RKO (cell line): ENCODE data around the gene TUFM.
"Not testable (repeated sequence)": the region's sequence is repeated elsewhere in the genome, so short reads cannot be mapped to it uniquely, and the experiment has no call there.

Source experiments
- DNase-seq: peaks from one replicate; pipeline ENCODE4 v3.0.0-alpha.2; 2016; ENCODE audit warnings: low spot score

TUFM gene

GRCh38 chr16:28846080-28846932 lies at the start of gene TUFM:
Gene TUFM, minus strand, starts transcription at chr16:28846348. Its CDS starts 79 bp downstream, at chr16:28846269.
- DNase-seq: peak; percentile 99

- DNase-seq: no peak
These were observed 49.5 kb upstream of the TUFM start for GRCh38 chr16:28895609-28896008.

DNA sequence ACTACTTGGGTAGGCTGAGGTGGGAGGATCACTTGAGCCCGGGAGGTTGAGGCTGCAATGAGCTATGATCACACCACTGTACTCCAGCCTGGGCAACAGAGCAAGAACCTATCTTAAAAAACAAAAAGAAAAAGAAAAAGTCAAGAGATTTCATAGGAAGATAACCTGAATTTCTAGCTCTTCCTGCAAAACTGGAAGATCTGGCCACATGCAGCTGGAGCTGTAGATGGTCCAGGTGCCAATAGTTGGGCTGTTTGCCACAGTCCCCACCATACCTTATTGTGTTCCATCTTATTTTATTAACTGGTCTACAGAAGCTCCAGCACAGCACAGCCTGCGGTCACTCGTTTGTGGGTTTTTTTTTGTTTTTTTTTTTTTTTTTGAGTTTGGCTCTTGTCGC lies 47.1 kb upstream of the TUFM start:
- DNase-seq: no peak

- DNase-seq: no peak
These were observed 46.1 kb upstream of the TUFM start for GRCh38 chr16:28891964-28892890.

- not testable (repeated sequence) for DNase-seq
These were observed 44.2 kb upstream of the TUFM start for GRCh38 chr16:28890355-28890754.

DNA sequence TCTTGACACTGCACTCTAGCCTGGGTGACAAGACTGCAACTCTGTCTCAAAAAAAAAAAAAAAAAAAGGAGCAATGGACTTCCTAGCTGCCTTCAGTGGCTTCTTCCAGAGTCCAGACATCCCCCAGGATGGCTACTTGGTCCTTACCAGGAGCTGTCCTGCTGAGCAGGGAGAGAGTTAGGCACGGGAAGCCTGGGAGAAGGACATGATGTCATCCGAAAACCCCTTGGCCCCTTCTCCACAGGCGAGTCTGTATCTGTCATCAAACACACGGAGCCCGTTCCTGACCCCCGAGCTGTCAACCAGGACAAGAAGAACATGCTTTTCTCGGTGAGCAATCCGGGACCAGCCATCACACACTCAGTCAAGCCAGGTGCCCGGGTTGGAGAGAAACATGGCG lies 40.8 kb upstream of the TUFM start:
- no peak for DNase-seq

DNA sequence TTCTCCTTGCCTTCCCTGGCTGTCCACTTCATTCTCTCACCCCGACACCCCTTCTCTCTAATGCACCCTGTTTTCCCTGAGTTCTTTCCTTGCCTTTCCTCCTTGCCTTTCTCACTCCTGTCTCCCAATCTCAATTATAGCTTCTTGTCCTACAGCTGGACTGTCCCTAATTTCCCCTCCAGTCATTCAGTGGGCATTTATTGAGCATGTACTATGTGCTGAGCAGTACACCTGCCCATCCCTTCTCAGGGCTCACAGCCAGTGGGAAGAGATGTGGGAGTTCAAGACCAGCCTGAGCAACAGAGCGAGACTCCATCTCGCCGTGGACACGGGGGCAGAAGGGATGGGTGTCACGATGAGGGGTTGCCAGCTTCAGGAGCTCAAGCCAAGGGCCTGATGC lies 37.9 kb upstream of the TUFM start:
- no peak for DNase-seq

GRCh38 chr16:28883221-28883996 lies 37.3 kb upstream of the TUFM start:
- no peak for DNase-seq

- no peak for DNase-seq
These were observed 36.5 kb upstream of the TUFM start for GRCh38 chr16:28882551-28883160.

DNA sequence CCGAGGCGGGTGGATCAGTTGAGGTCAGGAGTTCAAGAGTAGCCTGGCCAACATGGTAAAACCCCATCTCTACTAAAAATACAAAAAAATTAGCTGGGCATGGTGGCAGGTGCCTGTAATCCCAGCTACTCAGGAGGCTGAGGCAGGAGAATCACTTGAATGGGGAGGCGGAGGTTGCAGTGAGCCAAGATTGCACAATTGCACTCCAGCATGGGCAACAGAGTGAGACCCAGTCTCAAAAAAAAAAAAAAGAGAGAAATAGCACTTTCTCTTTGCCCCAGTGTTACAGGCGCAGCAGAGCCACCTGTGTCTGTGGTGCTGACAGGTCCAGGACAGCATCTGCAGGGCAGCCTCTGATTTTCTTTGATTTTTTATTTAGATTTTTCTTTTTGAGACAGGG lies 35.4 kb upstream of the TUFM start:
- not testable (repeated sequence) for DNase-seq

DNA sequence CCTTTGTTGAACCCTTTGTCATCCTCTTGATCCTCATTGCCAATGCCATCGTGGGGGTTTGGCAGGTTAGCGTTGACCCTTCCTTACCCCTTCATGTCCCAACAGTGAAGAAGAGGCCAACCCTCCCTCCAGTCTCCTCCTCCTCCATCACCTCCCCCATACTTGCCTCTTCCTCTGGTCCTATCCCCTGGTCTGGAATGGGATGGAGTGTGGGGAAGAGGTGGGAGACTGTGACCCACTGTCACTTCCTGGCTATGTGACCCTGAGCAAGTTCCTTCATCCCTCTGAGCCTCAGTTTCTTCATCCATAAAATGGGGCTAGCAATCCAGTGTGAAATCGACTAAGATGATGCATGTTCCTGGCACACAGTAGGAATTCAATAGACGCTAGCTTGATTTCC lies 34.8 kb upstream of the TUFM start:
- no peak for DNase-seq

GRCh38 chr16:28880589-28880915 lies 34.4 kb upstream of the TUFM start:
- no peak for DNase-seq

GRCh38 chr16:28879841-28880588 lies 33.9 kb upstream of the TUFM start:
- DNase-seq: peak; percentile 78

DNA sequence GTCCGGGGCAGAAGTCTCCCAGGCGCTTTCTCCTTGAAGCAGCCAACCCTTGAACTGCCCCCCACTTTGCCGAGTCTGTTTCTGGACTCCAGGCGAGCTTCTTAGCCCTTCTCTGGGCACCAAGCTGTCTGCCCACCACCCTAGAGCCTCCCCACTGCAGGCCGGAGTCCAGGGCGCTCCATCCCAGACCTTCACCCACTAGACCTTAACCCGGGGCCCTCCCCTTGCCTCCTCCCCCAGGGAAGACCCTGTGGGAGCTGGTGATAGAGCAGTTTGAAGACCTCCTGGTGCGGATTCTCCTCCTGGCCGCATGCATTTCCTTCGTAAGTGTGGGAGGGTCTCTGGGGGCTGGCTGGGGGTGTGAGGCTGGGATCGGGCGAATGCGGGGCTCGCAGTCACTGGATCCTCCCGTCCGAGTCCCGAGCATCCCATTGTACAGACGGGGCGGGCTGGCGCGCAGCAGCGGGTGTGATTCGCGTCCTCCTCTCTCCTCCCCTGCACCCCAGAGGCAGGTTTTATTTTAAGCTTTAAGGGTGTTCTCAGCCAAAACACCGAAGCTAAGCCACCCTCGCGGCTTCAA lies 33.2 kb upstream of the TUFM start:
- DNase-seq: peak; percentile 18

DNA sequence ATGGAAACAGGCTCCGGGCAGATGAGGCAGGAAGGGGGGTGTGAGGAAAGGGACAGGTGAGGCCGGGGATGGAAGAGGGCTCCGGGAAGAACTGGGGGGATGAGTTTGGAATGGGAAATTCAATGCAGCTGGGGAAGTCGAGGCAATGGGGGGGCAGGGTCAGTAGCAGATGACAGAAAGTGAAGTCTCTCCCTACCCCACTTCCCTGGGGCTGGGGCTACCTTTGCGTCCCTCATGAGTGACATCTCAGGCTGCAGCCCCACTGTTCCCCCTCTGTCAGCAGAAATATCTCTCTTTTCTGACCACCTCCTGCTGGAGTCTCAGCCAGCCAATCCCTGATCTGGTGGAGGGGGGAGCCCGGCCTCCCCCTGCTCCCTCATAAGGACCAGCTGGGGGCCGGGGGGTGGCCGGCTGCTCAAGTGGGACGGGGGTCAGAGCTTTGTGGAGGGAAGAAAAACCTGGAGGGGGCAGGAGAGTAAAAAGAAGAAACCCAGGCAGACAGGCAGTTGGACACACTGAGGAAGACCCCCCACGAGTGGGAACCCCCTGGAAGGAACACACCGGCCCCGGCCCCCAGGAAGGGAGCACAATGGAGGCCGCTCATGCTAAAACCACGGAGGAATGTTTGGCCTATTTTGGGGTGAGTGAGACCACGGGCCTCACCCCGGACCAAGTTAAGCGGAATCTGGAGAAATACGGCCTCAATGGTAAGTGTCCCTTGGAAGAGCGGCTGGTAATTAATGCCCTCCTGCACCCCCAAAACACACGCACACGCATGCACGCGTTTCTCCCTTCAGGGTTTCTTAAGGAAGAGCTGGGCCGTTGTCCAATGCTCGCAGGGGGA lies 32.2 kb upstream of the TUFM start, which contains the start of gene ATP2A1:
ATP2A1 (plus strand) TSS at position 406 of the 844 bp plus-strand sequence; CDS start at position 590, 184 bp downstream.
- DNase-seq: no peak

- DNase-seq: no peak
These were observed 31.5 kb upstream of the TUFM start for GRCh38 chr16:28877655-28878000.

DNA sequence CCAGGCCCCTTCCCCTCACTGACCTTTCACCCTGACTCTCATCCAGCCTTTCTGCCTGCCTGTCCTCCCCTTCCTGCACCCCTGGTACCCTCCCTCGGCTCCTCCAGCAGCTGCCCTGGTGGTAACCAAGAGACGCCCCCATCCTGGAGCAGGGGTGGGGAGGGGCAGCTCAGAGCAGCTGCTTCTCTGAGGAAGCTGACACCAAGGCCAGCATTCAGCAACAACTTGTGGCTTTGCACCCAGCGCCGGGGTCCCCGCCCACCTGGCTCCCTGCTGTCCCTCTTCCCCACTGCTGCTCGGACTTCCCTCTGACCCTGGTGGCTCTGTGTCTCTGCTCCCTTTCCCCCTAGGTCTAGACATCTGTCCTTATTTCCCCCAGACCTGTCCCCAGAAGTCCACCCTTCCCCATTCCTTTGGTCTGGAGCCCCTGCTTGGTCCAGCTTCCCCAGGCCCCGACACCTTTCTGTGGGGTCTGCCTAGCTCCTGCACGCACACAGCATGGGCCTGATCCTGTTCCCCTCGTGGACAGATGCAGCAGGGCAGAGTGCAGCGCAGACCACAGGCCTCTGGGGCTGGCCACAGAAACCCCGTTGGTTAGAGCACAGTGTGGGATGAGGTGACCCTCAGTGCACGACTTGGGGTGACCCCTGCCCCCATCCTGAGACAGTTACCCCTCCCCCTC lies 31.0 kb upstream of the TUFM start:
- no peak for DNase-seq

DNA sequence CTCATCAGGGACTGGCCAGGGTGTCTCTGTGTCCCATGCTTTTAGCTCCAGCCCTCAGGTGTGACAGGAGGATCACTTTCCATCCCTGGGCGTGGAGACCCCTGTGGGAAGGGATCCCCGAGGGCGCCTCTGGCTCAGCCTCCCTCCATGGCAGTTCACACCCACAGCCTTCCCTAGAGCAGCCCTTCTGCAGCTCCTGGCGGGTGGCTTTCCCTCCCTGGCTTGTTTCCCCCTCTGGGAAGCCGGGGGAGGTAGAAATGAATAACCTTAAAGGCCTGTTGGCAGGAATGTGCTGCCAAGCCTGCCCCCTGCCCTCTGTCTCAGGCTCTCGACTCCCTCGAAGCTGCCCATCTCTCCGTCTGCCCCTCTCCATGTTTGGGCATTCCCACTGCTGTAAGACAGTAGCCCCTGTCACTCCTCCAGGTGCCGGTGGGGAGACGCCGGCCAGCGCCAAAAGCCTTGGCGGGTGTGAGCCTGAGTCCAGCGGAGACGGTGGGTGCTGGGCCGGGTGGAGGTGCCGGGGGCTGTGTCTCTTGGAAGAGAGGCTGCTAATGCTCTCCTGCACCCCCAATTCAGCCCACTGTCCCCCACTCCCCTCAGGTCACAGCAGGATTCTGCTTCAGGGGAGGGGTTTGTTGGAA lies 30.0 kb upstream of the TUFM start:
- DNase-seq: no peak
